Panc1 (cell line): ENCODE data around the gene CFLAR. TPM values are rescaled to one million over a fixed set of nuclear protein-coding genes. Genes with fewer than 3 reads are reported as not detected.

Experiments used
- ATAC-seq: fragments of 200-7000 bp; cut with Tn5 transposase; 2 replicates; pipeline ENCODE4 v1.9.1; 2020; ENCODE audit warnings: mild to moderate bottlenecking, moderate library complexity
- BruUV-seq: library from RNA; stranded (reverse); fragments of 400-500 nt; replicated peaks from 2 replicates; lab custom pipeline; 2021; lab: Mats Ljungman, UMichigan
- CTCF ChIA-PET: fragments of 300-600 bp; sonication (Branson Sonifier 250); formaldehyde crosslinking; loops from one replicate; lab custom pipeline; 2022; ENCODE audit warnings: antibody characterized with exemption; lab: Charles Lee
- POLR2A ChIA-PET: fragments of 300-600 bp; sonication (Branson Sonifier 250); formaldehyde crosslinking; loops from one replicate; lab custom pipeline; 2022; ENCODE audit warnings: antibody characterized with exemption; lab: Charles Lee
- DNase-seq: peaks from one replicate; pipeline ENCODE4 v3.0.0-alpha.2; 2010; ENCODE audit warnings: low read depth, low spot score
- H3K27ac ChIP-seq: 2 replicates; pipeline ENCODE4 v1.5.1; 2011; ENCODE audit warnings: mild to moderate bottlenecking, low read length, inconsistent platforms
- H3K27me3 ChIP-seq: fragments of 200-500 bp; sonication (Bioruptor generic); 2 replicates; pipeline ENCODE4 v1.6.0; 2014; ENCODE audit warnings: low read length, inconsistent platforms; ENCODE audit not compliant: control insufficient read depth, insufficient read depth
- H3K36me3 ChIP-seq: fragments of 200-500 bp; sonication (Bioruptor generic); 2 replicates; pipeline ENCODE4 v1.5.1; 2014; ENCODE audit warnings: inconsistent platforms, mild to moderate bottlenecking, low read length, moderate library complexity; ENCODE audit not compliant: control insufficient read depth, insufficient read depth
- H3K4me1 ChIP-seq: 2 replicates; pipeline ENCODE4 v1.5.1; 2011; ENCODE audit warnings: inconsistent platforms, mild to moderate bottlenecking, low read length, moderate library complexity; ENCODE audit not compliant: control insufficient read depth, insufficient read depth
- H3K4me3 ChIP-seq, 2 experiments: 2 replicates each; pipeline ENCODE4 v1.5.1; 2011 to 2012; ENCODE audit warnings: low read depth in 2 of 2, low read length in 2 of 2, mild to moderate bottlenecking in 2 of 2, inconsistent platforms in 1 of 2, moderate library complexity in 1 of 2
- H3K9me3 ChIP-seq: fragments of 200-500 bp; sonication (Bioruptor generic); 2 replicates; pipeline ENCODE4 v1.5.1; 2014; ENCODE audit warnings: low read depth, mild to moderate bottlenecking, inconsistent platforms, low read length, moderate library complexity; ENCODE audit not compliant: control insufficient read depth, insufficient read depth
- POLR2AphosphoS5 ChIP-seq: IDR thresholded peaks from 2 replicates; pipeline ENCODE4 v1.6.1; 2012; ENCODE audit warnings: mild to moderate bottlenecking, low read depth, low read length, moderate library complexity
- SIN3A ChIP-seq: IDR thresholded peaks from 2 replicates; pipeline ENCODE4 v1.6.1; 2012; ENCODE audit warnings: low read depth, mild to moderate bottlenecking, low read length, moderate library complexity, borderline replicate concordance; ENCODE audit not compliant: insufficient read depth
- TCF7L2 ChIP-seq: IDR thresholded peaks from 2 replicates; pipeline ENCODE4 v1.6.1; 2011; ENCODE audit warnings: mild to moderate bottlenecking, low read depth, low read length, inconsistent platforms
- in situ Hi-C: cut with HindIII; loops from 2 replicates; pipeline ENCODE4 v1.10.0; 2016; ENCODE audit warnings: low sequenced_read_pairs, low pct_unique_long_range_greater_than_20kb
- intact Hi-C: fragments of 100-400 bp; cut with micrococcal nuclease; formaldehyde crosslinking; loops from one replicate; pipeline ENCODE4 v1.10.0; 2022; ENCODE audit not compliant: unreplicated experiment
- total RNA-seq: library from RNA; stranded (reverse); gene quantifications from one replicate; pipeline ENCODE4 v1.2.1, GENCODE V29; 2021; ENCODE audit not compliant: unreplicated experiment
- TF ChIP-seq, protein P1 (sequence below): fragments of 450-650 bp; IDR thresholded peaks from 2 replicates; pipeline ENCODE4 v1.5.1; 2017; ENCODE audit warnings: mild to moderate bottlenecking
- TF ChIP-seq, protein P2 (sequence below), 2 experiments: IDR thresholded peaks; 2 replicates each; pipeline ENCODE4 v1.6.1; 2011 to 2012; ENCODE audit warnings: low read depth in 2 of 2, control low read depth in 1 of 2, low read length in 1 of 2, mild to moderate bottlenecking in 1 of 2, moderate library complexity in 1 of 2; ENCODE audit not compliant: insufficient read depth in 1 of 2

Gene CFLAR
- total RNA-seq, 1 experiment from 2014 or later, result 46.3 TPM

DNA sequence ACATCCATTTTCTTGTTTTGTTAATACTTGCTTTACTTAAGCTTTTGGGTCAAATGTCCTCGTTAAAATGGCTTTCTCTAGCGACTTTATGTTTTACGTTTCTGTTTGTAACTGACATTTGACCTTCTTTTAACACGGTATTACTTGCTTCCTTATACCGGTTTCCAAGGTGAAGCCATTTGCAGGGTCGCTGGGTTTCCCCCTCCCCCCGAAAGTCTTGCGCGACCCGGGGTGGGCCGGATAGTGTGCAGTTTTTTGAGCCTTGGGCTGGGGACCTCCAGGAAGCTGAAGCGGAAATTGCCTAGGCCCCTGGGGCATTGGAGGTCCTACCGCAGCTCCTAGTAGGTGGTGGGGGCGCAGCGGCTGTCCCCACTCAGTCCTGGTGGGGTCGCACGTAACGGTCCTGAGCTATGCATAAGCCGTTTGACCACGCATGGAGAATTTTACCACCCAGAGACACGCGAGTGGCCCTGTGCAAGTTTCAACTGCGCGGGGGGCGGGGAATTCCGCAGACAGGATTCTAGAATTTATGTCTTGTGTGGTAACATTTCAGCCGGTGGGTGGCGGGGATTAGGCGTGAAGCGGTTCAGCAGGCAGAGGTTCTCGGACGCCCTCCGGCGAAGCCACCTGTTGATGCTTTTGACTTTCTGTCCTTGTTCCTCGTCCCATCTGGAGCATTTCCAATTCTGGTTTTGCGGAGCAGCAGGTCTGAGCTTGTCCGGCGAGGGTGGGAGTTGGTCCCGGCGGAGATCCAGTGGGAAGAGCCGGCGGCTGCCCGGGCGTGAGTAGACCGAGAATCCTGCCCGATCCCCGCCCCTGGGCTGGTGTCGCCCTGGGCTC lies 2.4 kb downstream of the CFLAR start:
- peak overlapping the region; percentile 100 for H3K27ac ChIP-seq

DNA sequence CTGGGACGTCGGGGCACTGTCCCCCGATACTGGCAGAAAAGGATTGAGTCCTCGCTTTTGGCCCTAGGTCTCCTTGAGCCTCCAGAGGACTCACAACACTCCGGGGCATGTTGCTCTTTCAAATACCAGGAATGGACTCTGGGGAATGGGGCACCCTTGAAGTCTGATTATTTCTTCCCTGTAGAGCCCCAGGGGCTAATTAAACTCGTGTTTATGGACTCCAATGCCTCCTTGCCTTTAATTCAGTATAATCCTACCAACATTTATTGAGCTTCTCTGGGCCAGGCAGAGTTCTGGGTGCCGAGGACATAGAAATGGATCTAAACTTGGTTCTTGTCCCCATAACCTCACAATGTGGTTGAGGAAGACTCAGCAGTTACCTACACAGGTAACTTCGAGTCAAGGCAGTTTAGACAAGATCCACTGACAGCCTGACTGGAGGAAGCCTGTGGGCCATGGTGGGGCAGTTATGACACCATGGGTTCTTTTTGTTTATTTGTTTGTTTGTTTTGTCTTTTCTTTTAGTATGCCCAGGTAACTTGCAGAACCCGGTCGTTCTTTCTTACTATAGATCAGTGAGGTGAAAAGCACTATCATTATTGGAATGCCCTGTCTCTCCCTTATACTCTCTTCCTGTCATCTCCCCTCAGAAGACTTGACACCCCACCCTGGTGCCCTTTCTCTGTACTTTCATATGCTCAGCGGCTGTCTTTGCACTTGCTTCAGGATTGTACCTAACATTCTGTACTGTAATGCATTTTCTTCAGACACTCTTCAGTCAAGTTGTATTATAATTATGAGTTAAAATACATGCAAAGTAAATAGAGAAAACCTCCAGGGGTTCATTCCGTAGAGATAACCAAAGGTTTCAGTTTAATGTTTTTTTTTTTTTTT lies 3.2 kb downstream of the CFLAR start:
- in situ Hi-C loops (no loop called here), intact Hi-C loops (no loop called here)
- Histone ChIP-seq H3K4me3 (peak overlapping the region; percentile 67 to 84), H3K27me3 (no peaks in the 10 kb centered on the region), H3K4me1 (peaks cover 57% of the 10 kb centered on the region), H3K9me3 (no peaks in the 10 kb centered on the region), H3K27ac (peak overlapping the region; percentile 100), H3K36me3 (no peaks in the 10 kb centered on the region)
- DNase-seq, result no peak
- CTCF ChIA-PET, result interaction anchor here (0.7 kb wide), 1 partner anchor 52 kb away, joined by 3 read pairs; no protein-coding TSS in a partner anchor
- no TSS peak for BruUV-seq
- TF ChIP-seq, protein P1, sequence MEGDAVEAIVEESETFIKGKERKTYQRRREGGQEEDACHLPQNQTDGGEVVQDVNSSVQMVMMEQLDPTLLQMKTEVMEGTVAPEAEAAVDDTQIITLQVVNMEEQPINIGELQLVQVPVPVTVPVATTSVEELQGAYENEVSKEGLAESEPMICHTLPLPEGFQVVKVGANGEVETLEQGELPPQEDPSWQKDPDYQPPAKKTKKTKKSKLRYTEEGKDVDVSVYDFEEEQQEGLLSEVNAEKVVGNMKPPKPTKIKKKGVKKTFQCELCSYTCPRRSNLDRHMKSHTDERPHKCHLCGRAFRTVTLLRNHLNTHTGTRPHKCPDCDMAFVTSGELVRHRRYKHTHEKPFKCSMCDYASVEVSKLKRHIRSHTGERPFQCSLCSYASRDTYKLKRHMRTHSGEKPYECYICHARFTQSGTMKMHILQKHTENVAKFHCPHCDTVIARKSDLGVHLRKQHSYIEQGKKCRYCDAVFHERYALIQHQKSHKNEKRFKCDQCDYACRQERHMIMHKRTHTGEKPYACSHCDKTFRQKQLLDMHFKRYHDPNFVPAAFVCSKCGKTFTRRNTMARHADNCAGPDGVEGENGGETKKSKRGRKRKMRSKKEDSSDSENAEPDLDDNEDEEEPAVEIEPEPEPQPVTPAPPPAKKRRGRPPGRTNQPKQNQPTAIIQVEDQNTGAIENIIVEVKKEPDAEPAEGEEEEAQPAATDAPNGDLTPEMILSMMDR, result no peak
- TF ChIP-seq, protein P2, sequence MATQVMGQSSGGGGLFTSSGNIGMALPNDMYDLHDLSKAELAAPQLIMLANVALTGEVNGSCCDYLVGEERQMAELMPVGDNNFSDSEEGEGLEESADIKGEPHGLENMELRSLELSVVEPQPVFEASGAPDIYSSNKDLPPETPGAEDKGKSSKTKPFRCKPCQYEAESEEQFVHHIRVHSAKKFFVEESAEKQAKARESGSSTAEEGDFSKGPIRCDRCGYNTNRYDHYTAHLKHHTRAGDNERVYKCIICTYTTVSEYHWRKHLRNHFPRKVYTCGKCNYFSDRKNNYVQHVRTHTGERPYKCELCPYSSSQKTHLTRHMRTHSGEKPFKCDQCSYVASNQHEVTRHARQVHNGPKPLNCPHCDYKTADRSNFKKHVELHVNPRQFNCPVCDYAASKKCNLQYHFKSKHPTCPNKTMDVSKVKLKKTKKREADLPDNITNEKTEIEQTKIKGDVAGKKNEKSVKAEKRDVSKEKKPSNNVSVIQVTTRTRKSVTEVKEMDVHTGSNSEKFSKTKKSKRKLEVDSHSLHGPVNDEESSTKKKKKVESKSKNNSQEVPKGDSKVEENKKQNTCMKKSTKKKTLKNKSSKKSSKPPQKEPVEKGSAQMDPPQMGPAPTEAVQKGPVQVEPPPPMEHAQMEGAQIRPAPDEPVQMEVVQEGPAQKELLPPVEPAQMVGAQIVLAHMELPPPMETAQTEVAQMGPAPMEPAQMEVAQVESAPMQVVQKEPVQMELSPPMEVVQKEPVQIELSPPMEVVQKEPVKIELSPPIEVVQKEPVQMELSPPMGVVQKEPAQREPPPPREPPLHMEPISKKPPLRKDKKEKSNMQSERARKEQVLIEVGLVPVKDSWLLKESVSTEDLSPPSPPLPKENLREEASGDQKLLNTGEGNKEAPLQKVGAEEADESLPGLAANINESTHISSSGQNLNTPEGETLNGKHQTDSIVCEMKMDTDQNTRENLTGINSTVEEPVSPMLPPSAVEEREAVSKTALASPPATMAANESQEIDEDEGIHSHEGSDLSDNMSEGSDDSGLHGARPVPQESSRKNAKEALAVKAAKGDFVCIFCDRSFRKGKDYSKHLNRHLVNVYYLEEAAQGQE (IDR thresholded peaks at IDR 0.05; ENCODE audit: insufficient read depth in 1 of 2, low read depth in 2 of 2, low read length in 1 of 2), result no peak
- TF ChIP-seq POLR2AphosphoS5 (no peak), TCF7L2 (peak; percentile 42; the same call in 1 of the 2 replicates)
- peak; percentile 49 for ATAC-seq
- POLR2A ChIA-PET, result no interaction called here

More for the DNA sequence above, 2.4 kb downstream of the CFLAR start:
- TF ChIP-seq, protein P2 (IDR thresholded peaks at IDR 0.05; ENCODE audit: insufficient read depth in 1 of 2, low read depth in 2 of 2, low read length in 1 of 2), result no peak
- TF ChIP-seq POLR2AphosphoS5 (peak; percentile 32; the same call in 1 of the 2 replicates), SIN3A (no peak), TCF7L2 (no peak)
- TF ChIP-seq, protein P1, result peak; percentile 76
- ChIA-PET POLR2A (interaction anchor here (0.6 to 1.2 kb wide), 2 partner anchors 8 to 40 kb away, joined by 4 to 5 read pairs; no protein-coding TSS in a partner anchor), CTCF (interaction anchor here (0.7 to 0.8 kb wide), 2 partner anchors 40 to 162 kb away, joined by 4 to 5 read pairs; no protein-coding TSS in a partner anchor)
- DNase-seq (peak; percentile 73), ATAC-seq (peak; percentile 63)
- intact Hi-C loops, result no loop called here
- in situ Hi-C loops, result no loop called here
- Histone ChIP-seq H3K9me3 (no peaks in the 10 kb centered on the region), H3K27me3 (no peaks in the 10 kb centered on the region), H3K4me3 (peak overlapping the region; percentile 67 to 84), H3K36me3 (no peaks in the 10 kb centered on the region), H3K4me1 (peaks cover 48% of the 10 kb centered on the region)
- no TSS peak for BruUV-seq
